Measurements from ENCODE around the gene NDUFAF8. TPM values are rescaled to one million over a fixed set of nuclear protein-coding genes. Genes with fewer than 3 reads are reported as not detected.

The NDUFAF8 gene
- total RNA-seq, 1 experiment from 2014 or later = 65.0 TPM

DNA sequence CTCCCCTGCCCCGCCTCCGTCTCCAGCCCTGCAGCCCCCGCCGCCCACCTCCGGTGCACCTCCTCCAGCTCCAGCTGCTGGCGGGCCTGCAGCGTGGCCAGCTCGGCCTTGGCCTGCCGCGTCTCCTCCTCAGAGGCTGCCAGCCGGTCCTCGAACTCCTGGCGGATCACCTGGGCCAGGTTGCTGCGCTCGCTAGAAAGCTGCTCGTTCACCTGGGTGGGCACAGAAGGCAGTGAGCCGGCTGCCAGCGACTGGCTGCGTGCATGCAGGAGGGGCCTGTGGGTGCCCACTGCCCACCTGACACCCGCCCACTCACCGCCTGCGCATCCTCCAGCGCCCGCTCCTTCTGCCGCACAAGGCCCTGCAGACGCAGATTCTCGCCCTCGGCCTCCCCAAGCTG lies 48.5 kb upstream of the NDUFAF8 start:
- CTCF ChIA-PET = interaction anchor here (0.8 to 2.0 kb wide), 4 partner anchors 32 to 167 kb away, joined by 3 to 10 read pairs (median 3); partner anchors contain the start of gene CEP131
- no peak overlapping the region for H3K4me3 Mint-ChIP-seq (ENCODE audit: unreplicated experiment)
- no peaks in the 10 kb centered on the region for H3K4me1 ChIP-seq
- H3K9me3 ChIP-seq = no peaks in the 10 kb centered on the region
- TF ChIP-seq, protein P1, sequence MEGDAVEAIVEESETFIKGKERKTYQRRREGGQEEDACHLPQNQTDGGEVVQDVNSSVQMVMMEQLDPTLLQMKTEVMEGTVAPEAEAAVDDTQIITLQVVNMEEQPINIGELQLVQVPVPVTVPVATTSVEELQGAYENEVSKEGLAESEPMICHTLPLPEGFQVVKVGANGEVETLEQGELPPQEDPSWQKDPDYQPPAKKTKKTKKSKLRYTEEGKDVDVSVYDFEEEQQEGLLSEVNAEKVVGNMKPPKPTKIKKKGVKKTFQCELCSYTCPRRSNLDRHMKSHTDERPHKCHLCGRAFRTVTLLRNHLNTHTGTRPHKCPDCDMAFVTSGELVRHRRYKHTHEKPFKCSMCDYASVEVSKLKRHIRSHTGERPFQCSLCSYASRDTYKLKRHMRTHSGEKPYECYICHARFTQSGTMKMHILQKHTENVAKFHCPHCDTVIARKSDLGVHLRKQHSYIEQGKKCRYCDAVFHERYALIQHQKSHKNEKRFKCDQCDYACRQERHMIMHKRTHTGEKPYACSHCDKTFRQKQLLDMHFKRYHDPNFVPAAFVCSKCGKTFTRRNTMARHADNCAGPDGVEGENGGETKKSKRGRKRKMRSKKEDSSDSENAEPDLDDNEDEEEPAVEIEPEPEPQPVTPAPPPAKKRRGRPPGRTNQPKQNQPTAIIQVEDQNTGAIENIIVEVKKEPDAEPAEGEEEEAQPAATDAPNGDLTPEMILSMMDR (IDR thresholded peaks at IDR 0.05; ENCODE audit: insufficient read depth in 1 of 2, low read depth in 1 of 2, low read length in 1 of 2, severe bottlenecking in 1 of 2, unreplicated experiment in 1 of 2) = no peak
- no peaks in the 10 kb centered on the region; the same call in 1 of the 2 replicates for H3K36me3 ChIP-seq (ENCODE audit: control insufficient read depth, insufficient read depth, low read length)
- H3K36me3 Mint-ChIP-seq (ENCODE audit: insufficient read depth, unreplicated experiment) = no peaks in the 10 kb centered on the region
- BruUV-seq (replicated peaks) = no TSS peak
- POLR2A ChIA-PET = interaction anchor here (0.6 kb wide), 1 partner anchor 32 kb away, joined by 3 read pairs; the partner anchor contains the start of gene CEP131
- no peak overlapping the region for H3K4me3 ChIP-seq (ENCODE audit: low read depth, low read length)
- no peaks in the 10 kb centered on the region for H3K9me3 Mint-ChIP-seq (ENCODE audit: unreplicated experiment)
- no peak overlapping the region for H3K27ac Mint-ChIP-seq (ENCODE audit: unreplicated experiment)
- H3K27me3 ChIP-seq (replicated peaks; ENCODE audit: control insufficient read depth, insufficient read depth, low read length) = no peaks in the 10 kb centered on the region
- no peak for DNase-seq
- intact Hi-C loops (cut with micrococcal nuclease; ENCODE audit: unreplicated experiment) = no loop called here
- H3K27me3 Mint-ChIP-seq (ENCODE audit: insufficient read depth, unreplicated experiment) = no peaks in the 10 kb centered on the region
- no peaks in the 10 kb centered on the region for H3K4me1 Mint-ChIP-seq (ENCODE audit: low read depth, unreplicated experiment)

DNA sequence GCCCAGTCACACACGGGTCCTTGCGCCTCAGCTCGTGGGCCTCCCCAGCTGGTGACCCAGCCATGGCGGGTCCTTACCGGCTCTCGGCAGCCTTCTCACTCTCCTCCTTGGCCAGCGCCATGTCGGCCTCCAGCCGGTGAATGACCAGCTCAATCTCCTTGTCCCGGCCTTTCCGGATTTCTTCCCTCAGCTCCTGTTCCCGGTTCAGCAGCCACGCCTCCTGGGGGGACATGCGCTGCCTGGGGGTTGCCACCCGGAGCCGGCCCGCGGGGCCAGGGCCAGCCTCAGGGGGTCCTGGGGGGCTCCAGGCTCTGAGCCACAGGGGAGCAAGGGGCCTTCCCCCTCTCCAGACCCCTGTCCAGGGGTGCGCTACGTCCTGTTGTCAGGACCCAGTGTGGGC lies 48.0 kb upstream of the NDUFAF8 start:
- Mint-ChIP-seq H3K27me3 (ENCODE audit: insufficient read depth, unreplicated experiment) (no peaks in the 10 kb centered on the region), H3K4me1 (ENCODE audit: low read depth, unreplicated experiment) (no peaks in the 10 kb centered on the region), H3K27ac (ENCODE audit: unreplicated experiment) (no peak overlapping the region), H3K36me3 (ENCODE audit: insufficient read depth, unreplicated experiment) (no peaks in the 10 kb centered on the region), H3K9me3 (ENCODE audit: unreplicated experiment) (no peaks in the 10 kb centered on the region), H3K4me3 (ENCODE audit: unreplicated experiment) (no peak overlapping the region)
- no peaks in the 10 kb centered on the region for H3K4me1 ChIP-seq
- no peak for DNase-seq
- H3K27me3 ChIP-seq (replicated peaks; ENCODE audit: control insufficient read depth, insufficient read depth, low read length) = no peaks in the 10 kb centered on the region
- no TSS peak for BruUV-seq (replicated peaks)
- H3K4me3 ChIP-seq (ENCODE audit: low read depth, low read length) = no peak overlapping the region
- TF ChIP-seq, protein P1 (IDR thresholded peaks at IDR 0.05; ENCODE audit: insufficient read depth in 1 of 2, low read depth in 1 of 2, low read length in 1 of 2, severe bottlenecking in 1 of 2, unreplicated experiment in 1 of 2) = no peak
- H3K9me3 ChIP-seq = no peaks in the 10 kb centered on the region
- ChIA-PET CTCF (interaction anchor here (0.8 to 2.0 kb wide), 3 partner anchors 32 to 49 kb away, joined by 3 to 10 read pairs (median 3); partner anchors contain the start of gene CEP131), POLR2A (no interaction called here)
- no peaks in the 10 kb centered on the region; the same call in 1 of the 2 replicates for H3K36me3 ChIP-seq (ENCODE audit: control insufficient read depth, insufficient read depth, low read length)
- intact Hi-C loops (cut with micrococcal nuclease; ENCODE audit: unreplicated experiment) = no loop called here

DNA sequence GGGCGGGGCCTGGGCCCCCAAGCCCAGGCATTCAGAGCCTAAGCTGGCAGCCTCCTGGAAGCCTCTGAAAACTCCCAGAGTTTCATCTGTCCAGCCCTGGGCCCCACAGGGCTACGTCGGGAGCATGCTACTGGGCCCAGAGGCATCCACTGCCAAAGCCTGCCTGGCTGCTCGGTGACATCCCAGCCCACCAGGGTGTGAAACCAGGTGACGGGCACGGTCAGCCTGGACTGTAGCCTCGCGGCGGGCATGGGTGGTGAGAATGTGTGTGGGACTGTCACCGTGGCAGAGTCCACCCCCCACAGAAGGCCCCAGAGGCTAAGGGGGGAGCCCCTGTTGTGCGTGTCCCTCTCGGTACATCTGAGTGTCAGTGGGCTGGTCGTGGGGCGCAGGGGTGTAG lies 47.5 kb upstream of the NDUFAF8 start:
- Histone ChIP-seq H3K4me1 (no peaks in the 10 kb centered on the region), H3K9me3 (no peaks in the 10 kb centered on the region), H3K4me3 (ENCODE audit: low read depth, low read length) (no peak overlapping the region), H3K27me3 (replicated peaks; ENCODE audit: control insufficient read depth, insufficient read depth, low read length) (no peaks in the 10 kb centered on the region), H3K36me3 (ENCODE audit: control insufficient read depth, insufficient read depth, low read length) (no peaks in the 10 kb centered on the region; the same call in 1 of the 2 replicates)
- Mint-ChIP-seq H3K9me3 (ENCODE audit: unreplicated experiment) (no peaks in the 10 kb centered on the region), H3K4me1 (ENCODE audit: low read depth, unreplicated experiment) (no peaks in the 10 kb centered on the region), H3K36me3 (ENCODE audit: insufficient read depth, unreplicated experiment) (no peaks in the 10 kb centered on the region), H3K27me3 (ENCODE audit: insufficient read depth, unreplicated experiment) (no peaks in the 10 kb centered on the region), H3K27ac (ENCODE audit: unreplicated experiment) (no peak overlapping the region), H3K4me3 (ENCODE audit: unreplicated experiment) (no peak overlapping the region)
- intact Hi-C loops (cut with micrococcal nuclease; ENCODE audit: unreplicated experiment) = no loop called here
- TF ChIP-seq, protein P1 (IDR thresholded peaks at IDR 0.05; ENCODE audit: insufficient read depth in 1 of 2, low read depth in 1 of 2, low read length in 1 of 2, severe bottlenecking in 1 of 2, unreplicated experiment in 1 of 2) = no peak
- no peak for DNase-seq
- ChIA-PET CTCF (interaction anchor here (1.7 kb wide), 1 partner anchor 9 kb away, joined by 5 read pairs; no protein-coding TSS in a partner anchor), POLR2A (no interaction called here)
- BruUV-seq (replicated peaks) = no TSS peak
